ENCODE data around the gene MLANA. TPM values are rescaled to one million over a fixed set of nuclear protein-coding genes. Genes with fewer than 3 reads are reported as not detected.

Gene MLANA
- polyA plus RNA-seq, 12 donors: 0.34 to 19.1 (median 1.1) TPM; not detected in 2

DNA sequence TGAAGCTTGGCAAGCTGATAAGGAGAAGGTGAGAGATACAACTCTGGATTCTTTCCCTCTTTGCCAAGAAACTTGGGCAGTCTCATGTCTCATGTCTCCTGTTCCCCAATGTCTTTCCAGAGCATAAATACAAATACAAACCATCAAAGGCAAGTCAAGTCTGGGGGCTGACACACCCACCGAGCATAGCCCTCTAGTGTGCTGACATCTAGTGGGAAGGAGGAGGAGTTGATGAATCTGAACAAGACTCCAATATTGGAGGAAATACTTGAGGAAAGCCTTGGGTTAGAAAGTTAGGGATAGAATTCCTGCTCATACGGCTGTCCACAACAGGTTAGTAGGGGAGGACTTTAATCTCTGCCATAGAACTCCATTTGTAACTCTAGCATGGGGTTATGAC is 8.6 kb downstream of the MLANA start:
- DNase-seq: no peak

DNA sequence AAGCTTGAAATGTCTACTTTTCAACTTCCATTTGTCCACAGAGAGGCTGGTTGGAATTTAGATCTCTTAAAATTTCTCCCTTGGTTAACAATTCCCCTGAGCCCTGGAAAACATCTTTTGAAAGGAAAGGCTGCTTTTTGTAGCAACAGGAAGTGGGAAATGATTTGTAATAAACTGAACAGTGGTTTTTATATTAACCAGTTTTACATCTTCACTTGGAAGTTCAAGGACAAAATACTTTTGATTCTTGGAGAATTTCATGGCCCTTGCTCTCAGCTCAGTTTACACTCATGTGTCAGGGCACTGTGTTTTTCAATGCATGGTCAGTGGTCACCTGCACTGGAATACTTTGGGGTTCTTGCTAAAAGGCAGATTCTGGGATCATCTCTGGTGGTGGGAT is 9.9 kb downstream of the MLANA start:
- no peak for DNase-seq

DNA sequence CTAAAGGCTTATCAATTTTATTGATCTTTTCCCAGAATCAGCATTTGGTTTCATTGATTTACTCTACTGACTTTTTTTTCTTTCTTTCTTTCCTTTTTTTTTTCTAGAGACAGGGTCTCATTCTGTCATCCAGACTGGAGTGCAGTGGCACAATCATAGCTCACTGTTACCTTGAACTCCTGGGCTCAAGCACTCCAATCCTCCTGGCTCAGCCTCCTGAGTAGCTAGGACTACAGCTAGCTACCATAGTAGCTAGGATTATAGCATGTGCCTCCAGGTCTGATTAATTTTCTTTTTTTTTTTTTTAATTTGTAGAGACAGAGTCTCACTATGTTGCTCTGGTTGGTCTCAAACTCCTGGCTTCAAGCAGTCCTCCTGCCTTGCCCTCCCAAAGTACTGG is 11.7 kb downstream of the MLANA start:
- DNase-seq: no peak

DNA sequence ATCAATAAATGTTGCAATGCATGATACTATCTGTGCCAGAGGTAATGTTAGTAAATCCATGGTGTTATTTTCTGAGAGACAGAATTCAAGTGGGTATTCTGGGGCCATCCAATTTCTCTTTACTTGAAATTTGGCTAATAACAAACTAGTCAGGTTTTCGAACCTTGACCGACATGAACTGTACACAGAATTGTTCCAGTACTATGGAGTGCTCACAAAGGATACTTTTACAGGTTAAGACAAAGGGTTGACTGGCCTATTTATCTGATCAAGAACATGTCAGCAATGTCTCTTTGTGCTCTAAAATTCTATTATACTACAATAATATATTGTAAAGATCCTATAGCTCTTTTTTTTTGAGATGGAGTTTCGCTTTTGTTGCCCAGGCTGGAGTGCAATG is 18.2 kb downstream of the MLANA start:
- no peak for DNase-seq

DNA sequence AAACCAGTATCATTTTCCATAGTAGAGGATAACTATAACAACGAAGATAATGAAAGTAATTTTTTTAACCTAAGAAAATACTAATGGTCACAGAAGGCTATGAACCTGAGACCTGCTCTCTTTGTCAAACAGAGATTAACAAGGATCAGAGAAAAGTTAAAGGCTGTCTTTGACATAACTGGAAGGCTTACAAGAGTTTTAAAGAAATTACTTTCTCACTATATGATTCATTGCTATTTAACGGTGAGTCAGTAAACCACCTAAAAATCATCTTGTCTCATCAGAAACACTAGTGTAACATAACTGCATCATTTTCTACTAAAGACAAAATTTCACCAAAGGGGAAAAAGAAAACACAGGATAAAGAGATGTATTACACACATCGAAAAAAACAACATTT is 19.3 kb downstream of the MLANA start:
- no peak for DNase-seq

DNA sequence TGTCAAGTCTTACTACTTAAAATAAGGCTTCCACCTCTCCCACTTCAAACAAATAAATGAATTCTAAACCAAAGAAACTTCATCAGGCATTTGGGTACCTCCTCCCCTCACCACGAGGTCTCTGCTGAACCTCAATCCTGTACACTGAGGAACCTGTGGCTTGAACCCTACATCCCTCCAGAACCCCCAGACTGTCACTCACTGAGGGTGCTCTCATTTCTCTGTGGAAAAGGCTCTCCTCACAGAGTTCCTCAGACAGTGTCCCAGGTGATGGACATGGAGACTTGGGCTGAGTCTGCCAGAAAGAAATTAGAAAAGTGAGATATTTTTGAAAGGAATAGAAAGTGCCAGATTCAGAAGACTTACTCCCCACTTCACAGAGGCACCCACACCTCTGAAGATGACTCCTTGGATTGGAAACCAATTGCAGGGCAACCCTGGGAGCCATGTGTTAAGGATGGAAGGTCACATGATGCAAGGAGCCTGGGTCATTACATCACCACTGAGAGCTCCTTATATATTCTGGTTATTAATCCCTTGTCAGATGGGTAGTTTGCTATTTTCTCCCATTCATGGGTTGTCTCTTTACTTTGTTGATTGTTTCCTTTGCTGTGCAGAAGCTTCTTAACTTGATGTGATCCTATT is 19.8 kb downstream of the MLANA start:
- DNase-seq: no peak

DNA sequence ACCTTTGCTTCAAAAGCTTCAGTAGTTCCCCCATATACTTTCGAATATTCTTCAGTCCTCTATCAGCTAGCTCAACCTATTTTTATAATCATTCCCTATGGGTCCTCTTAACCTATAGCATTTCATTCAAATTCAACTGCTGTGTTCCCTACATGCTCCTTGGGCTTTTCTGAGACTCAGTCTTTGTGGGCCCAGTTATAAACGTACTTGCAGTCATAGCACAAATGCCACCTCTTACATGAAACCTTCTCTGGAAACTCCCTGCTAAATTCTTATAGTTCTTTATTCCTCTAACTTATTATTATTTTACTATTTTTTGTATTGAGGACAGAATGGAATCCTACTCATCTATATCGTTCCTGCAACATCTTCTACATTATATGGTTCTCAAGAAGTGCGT is 24.7 kb downstream of the MLANA start:
- DNase-seq: no peak

DNA sequence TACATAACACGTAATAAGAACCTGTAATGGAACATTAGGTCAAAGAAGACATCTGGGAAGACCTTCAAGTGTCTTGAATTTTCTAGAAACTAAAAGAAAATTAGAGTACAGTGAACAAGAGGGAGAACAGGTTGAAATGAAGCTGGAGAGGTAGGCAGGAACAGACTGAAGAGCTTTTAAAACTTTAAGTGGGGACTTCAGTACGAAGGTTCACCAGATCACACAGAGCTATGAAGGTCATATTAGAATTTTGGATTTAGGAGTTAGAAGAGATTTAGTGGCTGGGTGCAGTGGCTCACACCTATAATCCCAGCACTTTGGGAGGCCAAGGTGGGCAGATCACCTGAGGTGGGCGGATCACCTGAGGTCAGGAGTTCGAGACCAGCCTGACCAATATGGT is 26.6 kb downstream of the MLANA start:
- no peak for DNase-seq

DNA sequence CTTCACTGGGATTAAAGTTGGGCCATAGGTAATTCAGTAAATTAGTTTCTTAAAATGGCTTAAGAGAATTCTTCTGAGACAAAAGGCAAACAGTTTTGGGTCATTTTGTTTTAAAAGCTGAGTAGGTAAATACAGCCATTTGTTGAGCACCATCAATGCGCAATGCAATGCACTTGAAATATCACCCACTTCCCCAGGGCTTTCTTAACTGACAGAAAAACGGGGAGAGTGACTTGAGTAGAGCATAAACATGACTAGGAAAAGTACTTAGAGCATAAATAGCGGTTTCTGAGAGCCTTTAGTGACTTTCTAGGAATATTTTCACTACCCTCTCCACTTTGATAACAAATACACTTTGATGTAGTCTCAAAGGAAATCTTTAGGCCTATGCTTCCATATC is 27.2 kb downstream of the MLANA start:
- DNase-seq: no peak

DNA sequence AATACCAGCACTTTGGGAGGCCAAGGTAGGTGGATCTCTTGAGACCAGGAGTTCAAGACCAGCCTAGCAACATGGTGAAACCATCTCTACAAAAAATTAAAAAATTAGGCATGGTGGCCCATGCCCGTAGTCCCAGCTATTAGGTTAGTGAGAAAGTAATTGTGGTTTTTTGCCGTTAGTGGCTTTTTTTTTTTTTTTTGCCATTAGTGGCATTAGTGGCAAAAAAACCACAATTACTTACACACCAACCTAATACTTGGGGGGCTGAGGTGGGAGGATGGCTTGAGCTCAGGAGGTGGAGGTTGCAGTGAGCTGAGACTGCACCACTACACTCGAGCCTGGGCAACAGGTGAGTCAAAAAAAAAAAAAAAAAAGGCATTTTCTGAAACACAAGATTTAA is 27.8 kb downstream of the MLANA start:
- DNase-seq: no peak

DNA sequence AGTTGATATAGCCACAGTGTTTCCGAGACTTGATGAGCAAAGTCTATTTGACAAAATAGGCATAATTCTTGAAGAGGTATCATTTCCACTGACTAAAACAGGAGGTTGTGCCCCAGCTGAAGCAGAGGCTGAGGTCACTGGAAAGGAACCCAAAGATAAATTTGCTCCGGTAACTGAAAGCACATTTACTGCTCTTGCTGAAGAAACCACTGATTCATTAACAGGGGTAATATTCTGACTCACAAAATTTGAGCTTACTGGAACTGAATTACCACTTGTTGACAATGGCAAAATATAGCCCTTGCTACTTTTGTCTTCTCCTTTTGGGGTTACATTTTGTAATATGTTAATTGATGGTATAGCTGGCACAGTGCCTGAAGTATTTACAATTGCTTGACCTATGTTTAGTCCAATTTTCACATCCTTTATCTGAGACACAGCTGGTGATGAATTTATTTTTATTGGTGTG is 30.2 kb downstream of the MLANA start:
- no peak for DNase-seq

DNA sequence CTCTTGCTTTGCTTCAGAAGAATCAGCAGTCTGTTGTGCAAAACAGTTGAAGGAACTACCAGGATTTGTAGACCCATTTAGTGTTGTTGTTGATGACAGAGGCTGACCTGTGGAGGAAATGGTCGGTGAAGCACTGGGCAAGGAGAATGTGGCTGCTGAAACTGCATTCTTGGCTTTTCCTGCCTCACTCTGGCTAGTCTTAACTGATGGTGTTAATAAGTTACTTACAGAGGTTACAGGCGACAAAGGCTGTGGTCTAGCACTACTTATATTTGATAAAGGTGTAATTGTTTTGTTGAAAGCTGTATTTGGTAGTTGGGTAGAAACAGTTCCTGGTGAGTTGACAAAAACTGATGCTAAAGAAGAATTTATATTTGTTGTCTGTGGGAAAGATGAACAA is 31.5 kb downstream of the MLANA start:
- no peak for DNase-seq

DNA sequence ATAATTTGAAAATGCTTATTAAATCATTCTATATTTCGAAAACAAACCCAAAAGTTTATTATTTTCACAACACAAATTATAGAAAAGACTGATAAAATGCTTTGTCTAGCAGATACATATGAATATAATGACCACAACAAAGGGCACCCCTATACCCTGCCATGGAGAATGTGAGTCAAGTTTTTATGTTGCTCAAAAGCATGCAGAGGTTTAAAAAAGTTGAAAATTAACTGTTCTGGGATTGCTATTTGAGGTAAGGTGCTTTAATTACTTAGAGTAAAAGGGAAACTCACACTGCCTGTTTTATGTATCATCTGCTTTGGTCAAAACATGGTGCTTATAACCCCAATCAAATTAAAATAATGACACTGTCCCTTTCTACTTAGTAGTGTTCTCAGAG is 41.0 kb downstream of the MLANA start:
- DNase-seq: no peak

DNA sequence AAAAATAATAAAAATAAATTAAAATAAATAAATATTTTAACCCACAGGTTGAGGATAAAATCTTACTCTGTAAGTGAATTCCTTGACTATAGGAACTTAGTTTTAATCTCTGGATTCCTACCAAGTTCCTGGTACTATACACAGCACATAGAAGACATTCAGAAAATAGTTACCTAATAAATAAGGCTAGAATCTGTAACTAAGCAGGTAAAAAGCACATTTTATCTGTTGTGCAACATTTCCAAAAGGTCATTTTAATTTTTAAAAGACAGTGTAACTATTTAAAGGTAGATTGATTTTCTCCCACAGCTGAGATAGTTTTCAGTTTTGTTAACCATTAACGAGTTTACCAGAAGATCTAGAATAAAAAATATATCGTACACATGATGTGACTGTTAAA is 47.8 kb downstream of the MLANA start:
- DNase-seq: no peak

DNA sequence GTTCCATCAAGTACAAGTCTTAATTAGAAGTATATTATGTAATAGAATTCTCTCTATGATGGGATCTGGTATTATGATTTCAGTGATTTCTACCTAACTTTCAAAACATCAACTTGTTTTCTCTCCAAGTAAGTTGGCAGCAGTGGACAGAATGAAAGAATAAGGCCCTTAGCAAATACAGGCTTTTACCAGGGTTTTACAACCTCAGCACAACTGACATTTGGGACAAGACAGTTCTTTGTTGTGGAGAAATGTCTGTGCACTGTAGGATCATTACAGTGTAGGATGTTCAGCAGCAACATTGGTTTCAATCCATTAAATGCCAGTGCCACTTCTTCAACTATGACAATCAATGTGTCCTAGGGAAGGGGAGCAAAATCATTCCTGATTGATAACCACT is 48.8 kb downstream of the MLANA start:
- DNase-seq: no peak

DNA sequence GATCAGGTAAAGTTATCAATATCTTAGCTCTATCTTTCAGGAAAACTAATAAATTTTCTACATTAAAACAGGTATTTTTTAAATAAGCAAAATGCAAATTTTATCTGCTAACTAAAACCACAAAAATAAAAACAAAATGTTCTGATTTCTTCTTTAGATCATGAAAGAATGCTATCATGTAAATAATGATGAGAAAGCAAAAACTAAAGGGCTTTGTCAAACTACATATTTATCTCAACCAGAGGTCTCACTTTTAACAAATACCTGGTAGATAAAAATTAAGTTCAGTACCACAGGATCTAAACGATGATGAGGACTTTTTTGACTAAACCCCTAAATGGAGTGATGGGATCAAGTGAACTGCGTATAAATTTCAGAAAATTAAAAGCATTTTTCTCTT is 50.5 kb downstream of the MLANA start:
- DNase-seq: no peak

DNA sequence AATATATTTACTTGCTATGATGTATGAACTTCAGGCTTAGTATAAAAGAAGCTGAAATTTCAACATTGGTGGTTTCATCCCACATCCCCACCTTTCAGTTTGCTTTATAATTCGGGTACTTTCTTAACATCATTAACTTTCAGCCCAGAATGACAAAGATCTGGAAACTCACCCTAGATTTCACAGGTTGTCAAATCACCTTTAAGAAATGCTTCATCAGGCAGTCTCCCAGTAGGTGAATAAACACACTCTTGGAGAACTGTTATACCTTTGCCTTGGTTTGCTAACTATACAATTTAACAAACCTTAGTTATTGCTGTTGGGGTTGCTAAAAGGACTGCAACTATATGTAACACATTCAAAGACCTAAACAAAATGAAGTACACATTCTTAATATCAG is 54.4 kb downstream of the MLANA start:
- no peak for DNase-seq

DNA sequence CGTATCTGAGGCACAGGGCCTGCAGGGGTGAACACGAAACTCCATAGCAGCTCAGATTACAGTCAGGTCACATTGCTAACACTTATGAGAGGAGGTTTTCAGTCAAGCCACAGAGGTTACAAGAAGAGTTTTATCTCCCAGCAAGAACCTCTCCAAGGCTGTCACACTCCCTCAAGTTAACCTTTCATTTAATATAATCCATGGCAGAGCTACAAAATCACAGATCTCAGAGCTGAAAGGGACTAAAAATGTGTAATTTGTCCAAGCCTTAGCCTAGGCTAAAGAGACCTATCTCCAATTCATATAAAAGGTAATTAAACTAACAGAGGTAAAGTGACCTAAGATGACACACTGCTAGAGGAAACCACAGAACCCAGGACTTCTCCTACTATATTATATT is 57.2 kb downstream of the MLANA start:
- DNase-seq: no peak

DNA sequence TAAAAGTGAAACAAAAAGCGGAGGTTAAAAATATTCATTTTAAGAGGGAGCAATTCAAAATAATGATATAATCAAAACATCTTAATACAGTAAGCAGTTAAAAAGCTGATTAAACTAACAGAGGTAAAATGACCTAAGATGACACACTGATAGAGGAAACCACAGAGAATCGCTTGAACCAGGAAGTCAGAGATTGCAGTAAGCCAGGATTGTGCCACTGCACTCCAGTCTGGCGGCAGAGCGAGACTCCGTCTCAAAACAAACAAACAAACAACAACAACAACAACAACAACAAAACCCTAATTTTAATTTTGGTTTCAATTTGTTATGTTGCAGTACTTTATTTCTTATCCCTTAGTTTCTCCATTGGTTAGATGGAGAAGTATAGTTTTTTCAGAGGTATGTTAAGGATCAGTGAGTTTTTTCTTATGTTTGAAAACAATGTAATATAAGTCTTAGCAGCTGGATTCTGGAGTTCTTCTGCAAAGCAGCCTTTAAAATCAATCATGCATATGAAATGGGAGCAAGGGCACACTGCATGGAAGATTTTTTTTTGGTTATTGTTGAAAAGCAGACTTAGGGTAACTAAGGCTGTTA is 58.5 kb downstream of the MLANA start:
- DNase-seq: peak; percentile 3

DNA sequence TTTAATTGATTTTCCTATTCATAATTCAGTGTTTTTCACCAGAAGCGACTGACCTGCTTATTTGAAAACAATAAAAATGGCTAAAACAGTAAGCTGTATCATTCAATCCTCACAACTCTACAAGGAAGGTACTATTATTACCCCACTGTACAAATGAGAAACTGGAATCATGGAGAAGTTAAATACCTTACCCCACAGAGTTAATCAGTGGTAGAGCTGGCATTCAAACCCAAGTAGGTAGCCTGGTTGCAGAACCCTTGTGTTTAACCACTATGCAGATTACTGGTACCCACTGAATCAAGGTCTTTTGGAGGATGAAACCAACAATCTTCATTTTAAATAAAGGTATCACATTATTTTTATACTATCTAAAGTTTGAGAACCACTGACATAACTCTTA is 59.6 kb downstream of the MLANA start:
- no peak for DNase-seq

DNA sequence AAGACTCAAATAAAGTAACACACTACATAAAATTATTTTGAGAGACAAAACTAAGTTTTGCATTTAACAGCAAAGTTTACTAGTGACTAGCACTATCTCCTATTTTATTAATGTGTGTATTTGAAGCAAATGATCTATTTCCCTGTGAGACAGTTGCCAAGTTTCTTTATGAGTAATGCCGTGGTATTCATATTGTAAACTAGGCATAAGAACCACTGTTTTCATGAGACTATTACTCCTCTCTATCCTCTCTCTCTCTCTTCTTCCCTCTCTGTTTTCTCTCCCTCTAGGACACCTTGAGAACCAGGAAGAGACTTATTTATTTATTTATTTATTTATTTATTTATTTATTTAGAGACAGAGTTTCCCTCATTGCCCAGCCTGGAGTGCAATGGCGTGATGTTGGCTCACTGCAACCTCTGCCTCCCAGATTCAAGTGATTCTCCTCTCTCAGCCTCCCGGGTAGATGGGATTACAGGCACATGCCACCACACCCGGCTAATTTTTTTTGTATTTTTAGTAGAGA is 61.1 kb downstream of the MLANA start:
- no peak for DNase-seq

DNA sequence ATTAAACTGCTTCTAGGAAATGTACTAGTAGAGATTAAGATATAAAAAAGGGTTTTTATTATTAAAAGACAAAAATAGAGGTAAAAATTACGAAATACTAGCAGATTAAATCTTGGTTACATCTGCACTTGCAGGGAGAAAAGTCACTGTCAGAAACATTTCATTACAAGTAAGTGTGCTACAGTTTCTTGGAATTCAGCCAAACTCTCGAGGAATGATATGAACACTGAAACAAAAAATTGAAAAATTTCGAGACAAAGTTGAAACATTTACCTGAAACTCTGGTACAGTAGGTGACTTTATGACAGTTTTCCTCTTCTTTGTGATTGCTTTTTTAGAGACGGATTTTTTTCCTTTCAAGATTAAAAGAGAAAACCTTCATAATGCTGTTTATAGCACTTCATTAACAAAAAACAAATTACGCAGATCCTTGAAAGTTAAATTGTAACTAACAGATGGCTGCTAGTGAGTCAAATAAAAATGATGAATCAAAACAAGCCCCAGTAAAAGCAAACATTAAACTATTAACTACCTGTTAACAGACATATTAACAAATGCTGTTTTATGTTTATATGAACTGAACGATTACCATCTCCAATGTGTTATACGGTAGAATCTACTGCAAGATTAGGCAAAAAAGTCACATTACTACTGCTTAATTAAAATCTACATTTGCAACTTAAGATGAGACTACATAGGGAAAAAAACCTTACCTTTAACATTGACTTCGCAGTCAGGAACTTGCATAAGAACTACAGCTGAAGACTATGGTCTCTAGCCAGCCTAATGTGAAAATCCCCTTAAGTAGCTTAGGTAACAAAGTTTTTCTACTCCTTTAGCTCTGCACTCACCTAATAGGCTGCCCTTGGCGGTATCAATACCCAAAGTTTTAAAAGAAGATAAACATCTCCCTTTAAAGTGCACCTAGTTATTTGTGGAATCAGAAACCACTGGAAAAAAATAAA is 63.3 kb downstream of the MLANA start:
- DNase-seq: no peak

DNA sequence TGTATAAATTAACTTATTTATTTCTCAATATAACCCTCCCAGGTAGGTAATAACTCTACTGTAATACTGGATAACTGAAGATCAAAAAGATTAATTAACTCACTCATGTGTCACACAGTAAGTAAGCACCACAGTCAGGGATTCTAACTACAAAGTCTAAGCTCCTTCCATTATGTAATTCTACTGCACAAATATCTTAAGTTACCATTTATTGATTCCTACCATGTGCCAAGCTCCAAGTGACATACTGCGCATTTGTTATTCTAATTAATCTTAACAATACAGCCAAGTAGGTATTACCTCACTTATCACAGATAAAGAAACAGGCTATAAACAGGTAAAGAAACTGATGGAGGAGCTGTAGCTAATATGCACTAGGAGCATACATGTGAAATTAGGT is 66.5 kb downstream of the MLANA start:
- DNase-seq: no peak

All from muscle of arm (tissue), 12 donors.